Esophagus muscularis mucosa (tissue), 3 donors: ENCODE results near the gene EPM2A.

Experiments used
- POLR2A ChIP-seq: fragments of 450-650 bp; IDR thresholded peaks from one replicate; pipeline ENCODE4 v1.6.1; 2017; ENCODE audit warnings: antibody characterized with exemption, moderate library complexity, mild to moderate bottlenecking, low read depth
- POLR2AphosphoS5 ChIP-seq, 2 donors: sonication (generic); formaldehyde crosslinking; IDR thresholded peaks; one replicate each; pipeline ENCODE4 v1.6.1; 2017; ENCODE audit warnings: antibody characterized with exemption in 2 of 2
- TF ChIP-seq, protein P1 (sequence below), 3 experiments: fragments of 200-600 bp in 2 of 3; fragments of 450-650 bp in 1 of 3; sonication (generic) in 2 of 3; IDR thresholded peaks; one replicate each; pipeline ENCODE4 v1.5.1; 2017 to 2019; ENCODE audit warnings: antibody characterized with exemption in 3 of 3, mild to moderate bottlenecking in 2 of 3, moderate library complexity in 1 of 3

GRCh38 chr6:145648149-145648548, 87.2 kb downstream of the EPM2A start:
- TF ChIP-seq, protein P1, sequence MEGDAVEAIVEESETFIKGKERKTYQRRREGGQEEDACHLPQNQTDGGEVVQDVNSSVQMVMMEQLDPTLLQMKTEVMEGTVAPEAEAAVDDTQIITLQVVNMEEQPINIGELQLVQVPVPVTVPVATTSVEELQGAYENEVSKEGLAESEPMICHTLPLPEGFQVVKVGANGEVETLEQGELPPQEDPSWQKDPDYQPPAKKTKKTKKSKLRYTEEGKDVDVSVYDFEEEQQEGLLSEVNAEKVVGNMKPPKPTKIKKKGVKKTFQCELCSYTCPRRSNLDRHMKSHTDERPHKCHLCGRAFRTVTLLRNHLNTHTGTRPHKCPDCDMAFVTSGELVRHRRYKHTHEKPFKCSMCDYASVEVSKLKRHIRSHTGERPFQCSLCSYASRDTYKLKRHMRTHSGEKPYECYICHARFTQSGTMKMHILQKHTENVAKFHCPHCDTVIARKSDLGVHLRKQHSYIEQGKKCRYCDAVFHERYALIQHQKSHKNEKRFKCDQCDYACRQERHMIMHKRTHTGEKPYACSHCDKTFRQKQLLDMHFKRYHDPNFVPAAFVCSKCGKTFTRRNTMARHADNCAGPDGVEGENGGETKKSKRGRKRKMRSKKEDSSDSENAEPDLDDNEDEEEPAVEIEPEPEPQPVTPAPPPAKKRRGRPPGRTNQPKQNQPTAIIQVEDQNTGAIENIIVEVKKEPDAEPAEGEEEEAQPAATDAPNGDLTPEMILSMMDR (IDR thresholded peaks at IDR 0.05), result no peak
- TF ChIP-seq POLR2AphosphoS5 (IDR thresholded peaks at IDR 0.05) (no peak), POLR2A (no peak)
